ENCODE results near the gene DNAJA3.

DNAJA3 gene

GRCh38 chr16:4395055-4395726 lies 30.5 kb upstream of the DNAJA3 start:
- TF ChIP-seq CTCF (IDR thresholded peaks at IDR 0.05; ENCODE audit: low read depth, low read length) = no peak
- Histone ChIP-seq H3K27me3 (no peaks in the 10 kb centered on the region), H3K4me1 (peaks cover 33% of the 10 kb centered on the region), H3K36me3 (peaks cover 3% of the 10 kb centered on the region; the same call in 1 of the 2 replicates), H3K4me3 (ENCODE audit: low read depth, low read length) (no peak overlapping the region), H3K9me3 (no peaks in the 10 kb centered on the region)
- peak; percentile 12 for DNase-seq

- Histone ChIP-seq H3K4me1 (peaks cover 15% of the 10 kb centered on the region), H3K36me3 (0 out of 2 replicates have a peak, but pooled peaks cover 7% of the 10 kb centered on the region), H3K27me3 (no peaks in the 10 kb centered on the region), H3K9me3 (no peaks in the 10 kb centered on the region), H3K4me3 (ENCODE audit: low read depth, low read length) (no peak overlapping the region)
- DNase-seq = no peak
- no peak for TF ChIP-seq CTCF (IDR thresholded peaks at IDR 0.05; ENCODE audit: low read depth, low read length)
These were observed 26.5 kb upstream of the DNAJA3 start for GRCh38 chr16:4399001-4399730.

- Histone ChIP-seq H3K36me3 (peaks cover 7% of the 10 kb centered on the region; the same call in 1 of the 2 replicates), H3K4me3 (ENCODE audit: low read depth, low read length) (no peak overlapping the region), H3K4me1 (peaks cover 10% of the 10 kb centered on the region), H3K9me3 (no peaks in the 10 kb centered on the region), H3K27me3 (no peaks in the 10 kb centered on the region)
- DNase-seq = no peak
- TF ChIP-seq CTCF (IDR thresholded peaks at IDR 0.05; ENCODE audit: low read depth, low read length) = no peak
These were observed 24.6 kb upstream of the DNAJA3 start for GRCh38 chr16:4401094-4401501.

- TF ChIP-seq CTCF (IDR thresholded peaks at IDR 0.05; ENCODE audit: low read depth, low read length) = 0 out of 2 replicates have a peak, but pooled peaks have one; percentile 12
- peak; percentile 52 for DNase-seq
These were observed 24.2 kb upstream of the DNAJA3 start for GRCh38 chr16:4401510-4401909.

GRCh38 chr16:4402439-4403132 lies 23.1 kb upstream of the DNAJA3 start:
- Histone ChIP-seq H3K9me3 (no peaks in the 10 kb centered on the region), H3K27me3 (no peaks in the 10 kb centered on the region), H3K4me3 (ENCODE audit: low read depth, low read length) (no peak overlapping the region), H3K4me1 (peaks cover 10% of the 10 kb centered on the region), H3K36me3 (peaks cover 7% of the 10 kb centered on the region; the same call in 1 of the 2 replicates)
- peak; percentile 82 for TF ChIP-seq CTCF (IDR thresholded peaks at IDR 0.05; ENCODE audit: low read depth, low read length)
- peak; percentile 92 for DNase-seq

More at GRCh38 chr16:4401510-4401909, 24.2 kb upstream of the DNAJA3 start:
- peaks cover 7% of the 10 kb centered on the region; the same call in 1 of the 2 replicates for H3K36me3 ChIP-seq
- no peak overlapping the region for H3K4me3 ChIP-seq (ENCODE audit: low read depth, low read length)
- no peaks in the 10 kb centered on the region for H3K9me3 ChIP-seq
- H3K27me3 ChIP-seq = no peaks in the 10 kb centered on the region
- H3K4me1 ChIP-seq = peaks cover 10% of the 10 kb centered on the region

All from BE2C (cell line).